H4 (cell line): Measurements from ENCODE around the gene GLS2. TPM values are rescaled to one million over a fixed set of nuclear protein-coding genes. Genes with fewer than 3 reads are reported as not detected.
"Not testable (repeated sequence)": the region's sequence is repeated elsewhere in the genome, so short reads cannot be mapped to it uniquely, and the experiment has no call there.

ENCODE experiments used
- DNase-seq: peaks from one replicate; pipeline ENCODE4 v3.0.0-alpha.2; 2015; ENCODE audit warnings: low spot score
- total RNA-seq: library from RNA; depleted of rRNA; stranded (reverse); fragments of >200 nt; shearing (Covaris generic); gene quantifications from 2 replicates; pipeline ENCODE4 v1.2.3, GENCODE V29; 2014; rRNA removed

GLS2 gene
- total RNA-seq, 1 experiment from 2014 or later: not detected

- DNase-seq: peak; percentile 85
Observed at GRCh38 chr12:56448860-56449621, 38.9 kb downstream of the GLS2 start, which contains the start of gene TIMELESS. Gene TIMELESS (minus strand): TSS chr12:56449426. CDS start chr12:56434170, 15,256 bp downstream.

- DNase-seq: not testable (repeated sequence)
Observed at GRCh38 chr12:56443208-56443607, 44.8 kb downstream of the GLS2 start.

DNA sequence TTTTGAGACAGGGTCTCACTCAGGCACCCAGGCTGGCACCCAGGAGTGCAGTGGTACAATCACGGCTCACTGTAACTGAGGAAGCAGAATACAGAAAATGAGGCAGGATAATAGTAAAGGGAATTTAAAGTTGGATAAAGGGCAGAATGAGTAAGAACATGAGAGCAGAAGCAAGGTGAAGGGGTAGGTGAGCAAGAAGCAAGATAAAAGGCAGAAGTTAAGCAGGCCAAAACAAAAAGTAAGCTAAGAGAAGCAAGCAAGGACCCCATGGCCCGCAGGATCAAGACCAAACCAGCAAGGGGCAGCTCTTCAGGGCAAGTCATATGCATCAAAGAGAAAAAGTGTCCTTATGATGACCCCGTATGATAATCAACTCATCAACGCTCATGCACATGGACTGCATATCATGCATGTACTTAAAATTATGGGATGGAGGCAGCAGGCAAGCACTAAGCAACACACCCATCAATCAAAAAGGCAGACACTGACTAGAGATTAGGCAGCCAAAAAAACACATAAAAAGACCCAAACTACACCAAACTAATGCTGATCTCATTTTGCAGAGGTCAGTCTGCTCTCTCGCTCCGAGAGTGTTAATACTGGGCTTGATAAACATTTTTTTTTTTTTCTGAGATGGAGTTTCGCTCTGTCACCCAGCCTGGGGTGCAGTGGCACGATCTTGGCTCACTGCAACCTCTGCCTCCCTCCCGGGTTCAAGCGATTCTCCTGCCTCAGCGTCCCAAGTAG, 50.4 kb downstream of the GLS2 start:
- DNase-seq: no peak

DNA sequence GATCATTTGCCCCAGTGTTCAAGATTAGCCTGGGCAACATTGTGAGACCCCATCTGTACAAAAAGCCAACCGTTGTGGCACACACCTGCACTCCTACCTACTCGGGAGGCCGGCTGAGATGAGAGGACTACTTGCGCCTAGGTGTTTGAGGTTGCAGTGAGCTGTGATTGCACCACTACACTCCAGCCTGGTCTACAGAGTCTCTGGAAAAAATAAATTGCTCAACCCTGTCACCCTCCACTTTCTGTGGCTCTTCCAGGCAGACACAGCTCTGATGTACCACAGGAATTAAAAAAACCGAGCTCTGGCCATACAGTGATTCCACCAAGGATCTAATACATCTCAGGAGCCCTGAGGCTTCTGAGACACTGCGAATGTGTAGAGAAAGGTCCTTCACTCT, 53.1 kb downstream of the GLS2 start:
- DNase-seq: no peak

DNA sequence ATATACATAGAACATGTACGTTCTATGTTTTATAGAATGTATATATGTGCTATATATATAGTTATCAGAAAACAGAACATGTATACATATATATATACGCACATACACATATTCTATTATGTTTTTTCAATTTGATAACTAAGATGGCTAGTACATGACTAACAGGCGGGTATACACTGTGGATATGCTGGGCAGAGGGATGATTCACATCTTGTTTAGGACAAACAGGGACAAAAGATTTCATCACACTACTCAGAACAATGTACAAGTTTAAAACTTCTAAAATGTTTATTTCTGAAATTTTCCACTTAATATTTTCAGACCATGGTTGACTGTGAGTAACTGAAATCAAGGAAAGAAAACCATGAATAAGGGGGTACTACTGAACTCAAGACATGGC, 56.1 kb downstream of the GLS2 start:
- DNase-seq: no peak

DNA sequence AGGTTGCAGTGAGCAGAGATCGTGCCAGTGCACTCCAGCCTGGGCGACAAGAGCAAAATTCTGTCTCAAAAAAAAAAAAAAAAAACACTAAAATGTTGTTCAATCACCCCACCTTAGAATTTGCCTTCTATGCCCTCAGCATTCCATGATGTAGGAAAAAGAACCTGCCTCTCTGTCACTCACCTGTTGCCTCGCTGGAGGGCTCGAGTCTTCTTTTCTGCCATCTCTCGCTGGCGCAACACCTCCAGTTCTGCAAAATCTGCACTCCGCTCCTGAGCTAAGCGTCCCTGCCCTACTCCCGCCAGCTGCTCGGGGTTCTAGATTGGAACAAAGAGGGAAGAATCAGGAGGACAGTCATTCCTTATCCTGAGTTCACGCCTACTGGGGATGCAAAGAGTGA, 56.7 kb downstream of the GLS2 start:
- no peak for DNase-seq

DNA sequence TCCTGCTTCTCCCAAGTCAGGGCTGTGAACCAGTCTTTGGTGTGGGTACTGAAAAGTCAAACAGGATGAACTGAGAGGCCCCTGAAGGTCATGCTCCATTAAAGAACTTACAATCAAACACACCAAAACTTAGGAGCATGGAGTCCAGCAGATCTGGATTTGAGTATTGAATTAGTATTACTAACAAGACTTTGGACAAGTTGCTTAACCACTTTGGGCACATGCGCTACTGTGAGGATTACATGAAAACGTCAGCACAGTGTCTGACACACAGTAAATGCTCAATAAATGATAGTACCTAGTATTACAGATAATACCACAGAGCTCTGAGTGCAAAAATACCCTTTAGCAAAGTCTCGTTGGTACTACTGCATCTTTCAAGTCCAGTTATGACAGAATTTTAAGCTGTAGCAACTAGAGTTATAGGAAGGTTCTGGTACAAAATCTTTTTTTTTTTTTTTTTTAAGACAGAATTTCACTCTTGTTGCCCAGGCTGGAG, 62.0 kb downstream of the GLS2 start:
- DNase-seq: no peak

GRCh38 chr12:56425193-56425592, 62.8 kb downstream of the GLS2 start:
- no peak for DNase-seq

Other genes with a start within 250 kb of the GLS2 start
- 13.4 and 15.4 TPM in 2 replicates for gene ANKRD52, start 229.8 kb downstream of the GLS2 start, total RNA-seq
- 4.5 and 8.1 TPM in 2 replicates for gene COQ10A, start 221.2 kb downstream of the GLS2 start, total RNA-seq
- 122 and 155 TPM in 2 replicates for gene CS, start 187.8 kb downstream of the GLS2 start, total RNA-seq
- 142 and 167 TPM in 2 replicates for gene CNPY2, start 172.2 kb downstream of the GLS2 start, total RNA-seq
- 11.8 and 16.4 TPM in 2 replicates for gene PAN2, start 154.2 kb downstream of the GLS2 start, total RNA-seq
- 0.23 TPM in 1 of 2 replicates, not detected in the other for gene IL23A, start 149.3 kb downstream of the GLS2 start, total RNA-seq
- 125 and 159 TPM in 2 replicates for gene STAT2, start 128.1 kb downstream of the GLS2 start, total RNA-seq
- not detected in 2 replicates for gene APOF, start 125.3 kb downstream of the GLS2 start, total RNA-seq
- 9.8 and 12.7 TPM in 2 replicates for gene TIMELESS, start 38.7 kb downstream of the GLS2 start, total RNA-seq
- 0.17 TPM in 1 of 2 replicates, not detected in the other for gene MIP, start 33.5 kb downstream of the GLS2 start, total RNA-seq
- 1.6 and 1.8 TPM in 2 replicates for gene SPRYD4, start 19.6 kb downstream of the GLS2 start, total RNA-seq
- 6.8 and 11.6 TPM in 2 replicates for gene RBMS2, start 33.7 kb upstream of the GLS2 start, total RNA-seq
- 22.2 and 28.4 TPM in 2 replicates for gene BAZ2A, start 142.2 kb upstream of the GLS2 start, total RNA-seq
- gene ATP5F1B, start 157.8 kb upstream of the GLS2 start, total RNA-seq: 765 and 888 TPM in 2 replicates
- 139 and 202 TPM in 2 replicates for gene PTGES3, start 200.1 kb upstream of the GLS2 start, total RNA-seq
- gene NACA, start 237.1 kb upstream of the GLS2 start, total RNA-seq: 1,775 and 1,870 TPM in 2 replicates